DLD1 (cell line): ENCODE results near the gene DHRS2.
"Not testable (repeated sequence)": the region's sequence is repeated elsewhere in the genome, so short reads cannot be mapped to it uniquely, and the experiment has no call there.

ENCODE experiments used
- in situ Hi-C: cut with HindIII; loops from 2 replicates; pipeline ENCODE4 v1.10.0; 2017; ENCODE audit warnings: low sequenced_read_pairs

The DHRS2 gene

DNA sequence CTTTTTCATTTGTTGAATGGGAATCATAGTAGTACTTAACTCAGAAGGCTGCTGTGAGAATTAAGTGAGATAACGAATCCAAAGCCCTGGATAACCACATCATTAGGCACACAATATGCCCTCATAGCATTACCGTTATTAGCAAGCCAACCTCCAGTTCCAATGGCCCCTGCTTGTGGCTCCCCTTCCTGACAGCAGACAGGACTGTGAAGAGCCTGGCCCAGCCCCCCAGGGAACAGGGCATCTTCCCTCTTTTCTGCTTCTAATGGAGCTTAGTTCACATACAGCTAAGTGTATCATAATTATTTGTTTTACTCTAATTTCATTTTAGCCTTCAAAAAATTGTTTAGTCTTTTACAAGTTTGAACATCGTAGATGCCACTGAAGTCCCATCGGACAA lies 39.7 kb downstream of the DHRS2 start:
- in situ Hi-C loops: no loop called here

GRCh38 chr14:23681337-23681736 lies 45.2 kb downstream of the DHRS2 start:
- in situ Hi-C loops: no loop called here

DNA sequence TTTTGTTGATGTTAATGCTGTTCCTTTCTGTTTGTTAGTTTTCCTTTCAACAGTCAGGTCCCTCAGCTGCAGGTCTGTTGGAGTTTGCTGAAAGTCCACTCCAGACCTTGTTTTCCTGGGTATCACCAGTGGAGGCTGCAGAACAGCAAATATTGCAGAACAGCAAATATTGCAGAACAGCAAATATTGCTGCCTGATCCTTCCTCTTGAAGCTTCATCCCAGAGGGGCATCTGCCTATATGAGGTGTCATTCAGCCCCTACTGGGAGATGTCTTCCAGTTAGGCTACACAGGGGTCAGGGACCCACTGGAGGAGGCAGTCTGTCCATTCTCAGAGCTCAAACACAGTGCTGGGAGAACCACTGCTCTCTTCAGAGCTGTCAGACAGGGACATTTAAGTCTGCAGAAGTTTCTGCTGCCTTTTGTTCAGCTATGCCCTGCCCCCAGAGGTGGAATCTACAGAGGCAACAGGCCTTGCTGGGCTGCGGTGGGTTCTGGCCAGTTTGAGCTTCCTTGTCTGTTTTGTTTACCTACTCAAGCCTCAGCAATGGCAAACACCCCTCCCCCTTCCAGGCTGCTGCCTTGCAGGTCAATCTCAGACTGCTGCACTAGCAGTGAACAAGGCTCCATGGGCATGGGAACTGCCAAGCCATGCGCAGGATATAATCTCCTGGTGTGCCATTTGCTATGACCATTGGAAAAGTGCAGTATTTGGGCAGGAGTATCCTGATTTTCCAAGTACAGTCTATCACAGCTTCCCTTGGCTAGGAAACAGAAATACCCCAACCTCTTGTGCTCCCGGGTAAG lies 53.7 kb downstream of the DHRS2 start:
- in situ Hi-C loops: not testable (repeated sequence)

DNA sequence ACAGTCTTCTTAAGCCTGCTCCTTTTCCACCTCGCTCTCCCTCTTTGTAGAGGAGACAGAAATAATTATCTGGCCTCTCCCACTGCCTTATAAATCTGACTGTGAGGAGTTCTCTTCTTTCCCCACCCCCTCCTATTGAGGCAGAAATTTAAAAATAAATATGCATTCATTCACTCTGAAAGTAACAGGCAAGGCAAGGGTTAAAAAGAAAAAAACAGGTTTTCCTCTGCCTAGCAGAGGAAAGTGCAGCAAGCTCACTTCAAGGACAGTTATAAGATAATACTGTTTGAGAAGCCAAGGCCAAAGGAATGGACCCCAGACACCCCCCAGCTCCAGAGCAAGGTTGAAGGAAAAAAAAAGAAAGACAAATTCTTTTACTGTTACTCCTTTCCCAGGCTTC lies 56.3 kb downstream of the DHRS2 start:
- in situ Hi-C loops: no loop called here

DNA sequence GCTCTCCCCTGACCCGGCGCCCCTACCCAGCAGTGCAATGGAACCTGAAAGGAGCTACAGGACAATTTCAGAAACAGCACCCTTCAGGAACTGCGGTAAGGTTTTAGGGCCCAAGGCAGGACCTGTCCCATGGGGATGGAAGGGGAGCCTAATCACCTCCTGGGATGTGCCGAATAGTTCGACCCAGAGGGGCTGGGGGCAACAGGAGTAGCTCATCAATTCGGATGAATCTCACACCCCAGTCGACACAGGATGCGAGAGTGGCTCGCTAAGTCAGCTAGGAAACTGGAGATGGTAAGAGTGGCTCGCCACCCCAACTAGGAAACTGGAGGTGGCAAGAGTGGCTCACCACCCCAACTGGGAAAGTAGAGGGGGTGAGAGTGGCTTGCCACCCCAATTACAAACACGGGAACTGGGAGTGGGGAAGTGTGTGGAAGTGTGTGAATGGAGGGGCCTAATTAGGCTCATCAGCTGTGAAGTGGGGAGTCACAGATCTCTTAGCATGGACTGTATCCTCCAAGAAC lies 57.1 kb downstream of the DHRS2 start:
- in situ Hi-C loops: no loop called here

DNA sequence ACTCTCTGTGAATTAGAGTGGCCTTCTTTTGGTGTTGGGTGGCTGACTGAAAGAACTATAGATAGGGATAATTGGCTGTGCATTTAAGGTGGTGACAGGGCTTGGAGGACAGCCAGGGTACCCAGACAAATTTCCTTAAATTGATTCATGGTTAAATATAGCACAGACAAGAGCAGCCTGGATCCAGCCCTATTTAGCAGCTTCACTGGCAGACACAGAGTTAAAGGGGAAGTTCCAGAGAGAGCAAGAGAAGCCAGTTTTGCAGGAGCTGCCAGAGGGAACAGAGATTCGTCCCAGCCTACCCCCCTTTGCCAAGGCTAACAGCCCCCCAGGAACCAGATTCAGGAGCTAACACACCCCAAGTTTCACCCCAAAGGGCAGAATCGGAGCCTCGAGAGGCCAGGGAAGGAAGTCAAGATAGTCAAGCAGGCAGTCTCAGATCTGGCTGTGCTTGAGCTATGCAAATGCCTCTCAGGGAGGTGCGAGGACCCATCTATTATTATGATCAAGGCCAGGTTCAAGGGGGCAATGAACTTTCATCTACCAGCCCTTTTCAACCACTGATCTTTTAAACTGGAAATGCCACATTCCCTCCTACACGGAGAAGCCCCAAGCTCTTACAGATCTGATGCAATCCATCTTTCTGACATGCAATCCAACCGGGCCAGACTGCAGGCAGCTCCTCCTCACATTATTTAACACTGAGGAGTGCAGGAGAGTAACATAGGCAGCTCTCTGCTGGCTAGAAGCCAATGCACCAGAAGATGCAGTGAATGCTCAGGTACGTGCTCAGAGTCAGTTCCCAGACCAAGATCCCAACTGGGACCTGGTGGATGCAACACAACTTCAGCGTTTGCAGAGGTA lies 58.2 kb downstream of the DHRS2 start:
- in situ Hi-C loops: no loop called here
